Neural progenitor cell (in vitro differentiated cells): ENCODE data around the gene ANGPTL8.

Experiments used
- CTCF ChIP-seq: fragments of 200-600 bp; sonication (generic); IDR thresholded peaks from 2 replicates; pipeline ENCODE4 v1.5.1; 2017; ENCODE audit warnings: antibody characterized with exemption, mild to moderate bottlenecking
- EZH2 ChIP-seq: fragments of 200-600 bp; sonication (generic); IDR thresholded peaks from 2 replicates; pipeline ENCODE4 v1.6.1; 2017; ENCODE audit warnings: antibody characterized with exemption, mild to moderate bottlenecking, moderate library complexity
- EZH2phosphoT487 ChIP-seq: fragments of 200-600 bp; sonication (generic); IDR thresholded peaks from 2 replicates; pipeline ENCODE4 v1.6.1; 2017; ENCODE audit warnings: antibody characterized with exemption

DNA sequence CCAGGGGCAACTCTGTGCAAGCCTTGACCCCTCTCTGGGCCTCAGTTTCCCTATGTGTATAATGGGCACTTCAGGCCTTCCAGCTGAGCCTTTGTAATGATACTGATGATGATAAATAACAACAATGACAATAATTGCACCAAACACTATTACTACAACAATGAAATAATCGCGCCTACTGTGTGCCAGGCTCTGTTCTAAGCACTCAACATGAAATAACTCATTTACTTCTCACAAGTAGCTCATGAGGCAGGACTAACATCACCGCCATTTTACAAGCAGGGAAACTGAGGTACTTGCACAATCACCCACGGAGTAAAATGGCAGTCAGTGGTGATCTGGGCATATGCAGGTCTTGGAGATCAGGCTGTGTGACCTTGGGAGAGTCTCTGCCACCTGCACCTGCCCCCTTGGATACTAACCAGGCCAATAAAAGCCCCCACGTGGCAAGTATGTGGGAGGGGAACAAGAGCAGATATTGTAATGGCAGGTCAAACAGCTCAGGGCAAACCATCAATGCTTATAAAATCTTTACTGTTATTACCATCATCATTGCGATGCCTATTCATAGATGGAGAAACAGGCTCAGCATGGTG lies 540 bp upstream of the ANGPTL8 start:
- TF ChIP-seq EZH2 (no peak), CTCF (no peak), EZH2phosphoT487 (no peak)
